Endothelial cell of umbilical vein (primary cell): ENCODE measurements around the gene ZDHHC6.

ENCODE experiments used
- CTCF ChIP-seq, 2 donors: IDR thresholded peaks; 1 replicate in 1 of 2; 2 replicates in 1 of 2; pipeline ENCODE4 v1.5.1; 2011; ENCODE audit warnings: low read length in 2 of 2, mild to moderate bottlenecking in 2 of 2, moderate library complexity in 2 of 2, control low read depth in 1 of 2, inconsistent platforms in 1 of 2, low read depth in 1 of 2; ENCODE audit not compliant: insufficient read depth in 1 of 2; ENCODE audit errors: extremely low read depth in 1 of 2
- EZH2 ChIP-seq: IDR thresholded peaks from 2 replicates; pipeline ENCODE4 v1.6.1; 2012; ENCODE audit warnings: borderline replicate concordance, low read depth, mild to moderate bottlenecking, moderate library complexity, low read length, inconsistent platforms; ENCODE audit not compliant: severe bottlenecking
- JUN ChIP-seq: IDR thresholded peaks from 2 replicates; pipeline ENCODE4 v1.6.1; 2011; ENCODE audit warnings: borderline replicate concordance, low read depth; ENCODE audit not compliant: insufficient read length, insufficient read depth
- POLR2A ChIP-seq: IDR thresholded peaks from 2 replicates; pipeline ENCODE4 v1.6.1; 2012; ENCODE audit warnings: low read depth, mild to moderate bottlenecking, control low read depth, low read length
- POLR2AphosphoS5 ChIP-seq: IDR thresholded peaks from 2 replicates; pipeline ENCODE4 v1.6.1; 2012; ENCODE audit warnings: low read depth, mild to moderate bottlenecking, control low read depth, low read length, moderate library complexity; ENCODE audit not compliant: insufficient read depth

DNA sequence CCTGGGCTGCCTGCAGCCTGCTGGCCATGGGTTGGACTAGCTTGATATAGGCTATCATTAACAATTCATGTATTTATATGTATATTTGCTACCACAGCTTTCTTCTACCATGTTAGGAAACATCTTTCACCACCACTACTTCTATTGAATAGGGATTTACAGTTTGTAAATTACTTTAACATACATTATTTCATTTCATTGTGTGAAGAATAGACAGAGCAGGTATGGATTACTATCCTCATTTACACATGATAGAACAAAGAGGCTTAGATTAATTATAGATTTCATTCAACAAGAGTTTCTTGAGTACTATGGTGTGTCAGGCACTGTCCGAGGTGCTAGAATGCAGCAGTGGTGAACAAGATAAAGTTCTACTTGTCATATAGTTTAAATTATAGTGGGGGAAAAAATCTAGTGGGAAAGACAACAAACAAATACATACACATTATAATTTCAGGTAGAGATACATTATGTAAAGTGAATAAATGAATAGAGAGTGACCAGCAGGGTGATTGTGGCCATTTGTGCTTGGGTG, 20.9 kb upstream of the ZDHHC6 start:
- TF ChIP-seq EZH2: no peak
- no peak for TF ChIP-seq CTCF (IDR thresholded peaks at IDR 0.05; ENCODE audit: extremely low read depth in 1 of 2, insufficient read depth in 1 of 2, low read depth in 1 of 2, low read length in 2 of 2)
- no peak for TF ChIP-seq POLR2A
- no peak for TF ChIP-seq JUN
- TF ChIP-seq POLR2AphosphoS5: no peak
